ENCODE measurements around the gene TXNDC15. TPM values are rescaled to one million over a fixed set of nuclear protein-coding genes. Genes with fewer than 3 reads are reported as not detected.

Gene TXNDC15
- polyA plus RNA-seq, 1 of the 3 experiments (the other 2 are of a cell fraction), result 112 TPM

GRCh38 chr5:134857401-134857800 is 16.8 kb upstream of the TXNDC15 start:
- no peak overlapping the region for H3K4me2 ChIP-seq
- POLR2A ChIA-PET, result interaction anchor here (0.6 to 0.7 kb wide), 2 partner anchors 16 to 48 kb away, joined by 3 to 4 read pairs; partner anchors contain the start of genes PCBD2 and TXNDC15
- no peaks in the 10 kb centered on the region for H3K9me3 ChIP-seq
- peaks cover 0 to 2% of the 10 kb centered on the region in 2 experiments; a peak in 1 of 4 replicates for H3K4me1 ChIP-seq (ENCODE audit: control insufficient read depth in 1 of 2, insufficient read depth in 2 of 2, low read depth in 1 of 2, low read length in 1 of 2)
- peaks cover 20% of the 10 kb centered on the region; the same call in 1 of the 2 replicates for H4K20me1 ChIP-seq (ENCODE audit: insufficient read depth)
- H3K79me2 ChIP-seq (ENCODE audit: insufficient read depth), result peaks cover 55% of the 10 kb centered on the region
- H3F3A ChIP-seq (replicated peaks; ENCODE audit: insufficient read depth), result peaks cover 18% of the 10 kb centered on the region
- TF ChIP-seq GATA2 (CRISPR knock-in tag; IDR thresholded peaks at IDR 0.05) (no peak), RXRA (IDR thresholded peaks at IDR 0.05; ENCODE audit: borderline replicate concordance, low read depth) (no peak), TEAD4 (IDR thresholded peaks at IDR 0.05; ENCODE audit: borderline replicate concordance, insufficient read depth) (no peak), RAD21 (IDR thresholded peaks at IDR 0.05; ENCODE audit: low read length) (no peak), MEF2A (IDR thresholded peaks at IDR 0.05; ENCODE audit: borderline replicate concordance, low read depth) (no peak), NFIC (IDR thresholded peaks at IDR 0.05; ENCODE audit: borderline replicate concordance) (no peak), GABPA (IDR thresholded peaks at IDR 0.05; ENCODE audit: low read depth) (no peak)
- TF ChIP-seq, protein P1, sequence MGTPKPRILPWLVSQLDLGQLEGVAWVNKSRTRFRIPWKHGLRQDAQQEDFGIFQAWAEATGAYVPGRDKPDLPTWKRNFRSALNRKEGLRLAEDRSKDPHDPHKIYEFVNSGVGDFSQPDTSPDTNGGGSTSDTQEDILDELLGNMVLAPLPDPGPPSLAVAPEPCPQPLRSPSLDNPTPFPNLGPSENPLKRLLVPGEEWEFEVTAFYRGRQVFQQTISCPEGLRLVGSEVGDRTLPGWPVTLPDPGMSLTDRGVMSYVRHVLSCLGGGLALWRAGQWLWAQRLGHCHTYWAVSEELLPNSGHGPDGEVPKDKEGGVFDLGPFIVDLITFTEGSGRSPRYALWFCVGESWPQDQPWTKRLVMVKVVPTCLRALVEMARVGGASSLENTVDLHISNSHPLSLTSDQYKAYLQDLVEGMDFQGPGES (IDR thresholded peaks at IDR 0.05; ENCODE audit: low read depth, low read length), result no peak
- TF ChIP-seq, protein P2, sequence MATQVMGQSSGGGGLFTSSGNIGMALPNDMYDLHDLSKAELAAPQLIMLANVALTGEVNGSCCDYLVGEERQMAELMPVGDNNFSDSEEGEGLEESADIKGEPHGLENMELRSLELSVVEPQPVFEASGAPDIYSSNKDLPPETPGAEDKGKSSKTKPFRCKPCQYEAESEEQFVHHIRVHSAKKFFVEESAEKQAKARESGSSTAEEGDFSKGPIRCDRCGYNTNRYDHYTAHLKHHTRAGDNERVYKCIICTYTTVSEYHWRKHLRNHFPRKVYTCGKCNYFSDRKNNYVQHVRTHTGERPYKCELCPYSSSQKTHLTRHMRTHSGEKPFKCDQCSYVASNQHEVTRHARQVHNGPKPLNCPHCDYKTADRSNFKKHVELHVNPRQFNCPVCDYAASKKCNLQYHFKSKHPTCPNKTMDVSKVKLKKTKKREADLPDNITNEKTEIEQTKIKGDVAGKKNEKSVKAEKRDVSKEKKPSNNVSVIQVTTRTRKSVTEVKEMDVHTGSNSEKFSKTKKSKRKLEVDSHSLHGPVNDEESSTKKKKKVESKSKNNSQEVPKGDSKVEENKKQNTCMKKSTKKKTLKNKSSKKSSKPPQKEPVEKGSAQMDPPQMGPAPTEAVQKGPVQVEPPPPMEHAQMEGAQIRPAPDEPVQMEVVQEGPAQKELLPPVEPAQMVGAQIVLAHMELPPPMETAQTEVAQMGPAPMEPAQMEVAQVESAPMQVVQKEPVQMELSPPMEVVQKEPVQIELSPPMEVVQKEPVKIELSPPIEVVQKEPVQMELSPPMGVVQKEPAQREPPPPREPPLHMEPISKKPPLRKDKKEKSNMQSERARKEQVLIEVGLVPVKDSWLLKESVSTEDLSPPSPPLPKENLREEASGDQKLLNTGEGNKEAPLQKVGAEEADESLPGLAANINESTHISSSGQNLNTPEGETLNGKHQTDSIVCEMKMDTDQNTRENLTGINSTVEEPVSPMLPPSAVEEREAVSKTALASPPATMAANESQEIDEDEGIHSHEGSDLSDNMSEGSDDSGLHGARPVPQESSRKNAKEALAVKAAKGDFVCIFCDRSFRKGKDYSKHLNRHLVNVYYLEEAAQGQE (IDR thresholded peaks at IDR 0.05; ENCODE audit: low read depth, low read length), result no peak
- TF ChIP-seq, protein P3, sequence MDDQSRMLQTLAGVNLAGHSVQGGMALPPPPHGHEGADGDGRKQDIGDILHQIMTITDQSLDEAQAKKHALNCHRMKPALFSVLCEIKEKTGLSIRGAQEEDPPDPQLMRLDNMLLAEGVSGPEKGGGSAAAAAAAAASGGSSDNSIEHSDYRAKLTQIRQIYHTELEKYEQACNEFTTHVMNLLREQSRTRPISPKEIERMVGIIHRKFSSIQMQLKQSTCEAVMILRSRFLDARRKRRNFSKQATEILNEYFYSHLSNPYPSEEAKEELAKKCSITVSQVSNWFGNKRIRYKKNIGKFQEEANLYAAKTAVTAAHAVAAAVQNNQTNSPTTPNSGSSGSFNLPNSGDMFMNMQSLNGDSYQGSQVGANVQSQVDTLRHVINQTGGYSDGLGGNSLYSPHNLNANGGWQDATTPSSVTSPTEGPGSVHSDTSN (IDR thresholded peaks at IDR 0.05), result no peak
- DNase-seq, result no peak
- H3K27ac ChIP-seq (ENCODE audit: low read depth in 2 of 2, low read length in 1 of 2), result no peak overlapping the region
- CTCF ChIA-PET, result no interaction called here
- H3K4me3 ChIP-seq (ENCODE audit: low read depth in 2 of 2, low read length in 1 of 2), result no peak overlapping the region
- no peak overlapping the region for H2AFZ ChIP-seq (ENCODE audit: low read depth)
- WGBS (ENCODE audit: low lambda C conversion rate), result 95% methylated on average over 3 of the region's 3 CpGs
- H3K27me3 ChIP-seq (ENCODE audit: insufficient read depth), result no peaks in the 10 kb centered on the region
- no peaks in the 10 kb centered on the region for H3K9me2 ChIP-seq
- no peak overlapping the region for H3K9ac ChIP-seq
- peaks cover 57 to 75% of the 10 kb centered on the region in 2 experiments for H3K36me3 ChIP-seq (replicated peaks in 1 of 2; ENCODE audit: control insufficient read depth in 1 of 2, insufficient read depth in 2 of 2, low read length in 1 of 2)

DNA sequence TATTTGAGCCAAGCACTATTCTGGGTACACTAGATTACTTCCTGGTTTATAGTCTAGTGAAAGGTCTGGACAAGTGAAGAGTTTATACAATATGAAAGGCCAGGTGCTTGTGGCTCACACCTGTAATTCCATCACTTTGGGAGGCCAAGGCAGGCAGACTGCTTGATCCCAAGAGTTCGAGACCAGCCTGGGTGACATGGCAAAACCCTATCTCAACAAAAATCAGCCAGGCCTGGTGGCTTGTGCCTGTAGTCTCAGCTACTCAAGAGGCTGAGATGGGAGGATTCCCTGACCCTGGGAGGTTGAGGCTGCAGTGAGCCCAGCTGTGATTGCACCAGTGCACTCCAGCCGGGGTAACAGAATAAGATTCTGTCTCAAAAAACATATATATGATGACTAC is 9.5 kb upstream of the TXNDC15 start:
- H3K9me3 ChIP-seq, result no peaks in the 10 kb centered on the region
- 93% methylated on average over 2 of the region's 2 CpGs for WGBS (ENCODE audit: low lambda C conversion rate)

More for the DNA sequence above, 9.5 kb upstream of the TXNDC15 start:
- DNase-seq, result no peak
- H3K36me3 ChIP-seq (replicated peaks in 1 of 2; ENCODE audit: control insufficient read depth in 1 of 2, insufficient read depth in 2 of 2, low read length in 1 of 2), result peaks cover 6 to 18% of the 10 kb centered on the region in 2 experiments
- H4K20me1 ChIP-seq (ENCODE audit: insufficient read depth), result no peaks in the 10 kb centered on the region
- ChIA-PET CTCF (interaction anchor here (1.1 to 1.9 kb wide), 4 partner anchors 9 to 40 kb away, joined by 3 to 5 read pairs (median 4); partner anchors contain the start of gene PCBD2), POLR2A (no interaction called here)
- no peaks in the 10 kb centered on the region for H3K27me3 ChIP-seq (ENCODE audit: insufficient read depth)
- H3K9ac ChIP-seq, result no peak overlapping the region
- H3K9me2 ChIP-seq, result no peaks in the 10 kb centered on the region
- H3K27ac ChIP-seq (ENCODE audit: low read depth in 2 of 2, low read length in 1 of 2), result no peak overlapping the region
- TF ChIP-seq, protein P2 (IDR thresholded peaks at IDR 0.05; ENCODE audit: low read depth, low read length), result no peak
- TF ChIP-seq, protein P4, sequence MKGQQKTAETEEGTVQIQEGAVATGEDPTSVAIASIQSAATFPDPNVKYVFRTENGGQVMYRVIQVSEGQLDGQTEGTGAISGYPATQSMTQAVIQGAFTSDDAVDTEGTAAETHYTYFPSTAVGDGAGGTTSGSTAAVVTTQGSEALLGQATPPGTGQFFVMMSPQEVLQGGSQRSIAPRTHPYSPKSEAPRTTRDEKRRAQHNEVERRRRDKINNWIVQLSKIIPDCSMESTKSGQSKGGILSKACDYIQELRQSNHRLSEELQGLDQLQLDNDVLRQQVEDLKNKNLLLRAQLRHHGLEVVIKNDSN (IDR thresholded peaks at IDR 0.05; ENCODE audit: borderline replicate concordance, low read depth), result no peak
- TF ChIP-seq, protein P3 (IDR thresholded peaks at IDR 0.05), result no peak
- TF ChIP-seq GATA2 (CRISPR knock-in tag; IDR thresholded peaks at IDR 0.05) (no peak), USF2 (IDR thresholded peaks at IDR 0.05; ENCODE audit: borderline replicate concordance, low read depth, low read length) (no peak), POLR2AphosphoS5 (IDR thresholded peaks at IDR 0.05; ENCODE audit: low read depth, low read length) (0 out of 2 replicates have a peak, but pooled peaks have one; percentile 7)
- no peak overlapping the region for H3K4me3 ChIP-seq (ENCODE audit: low read depth in 2 of 2, low read length in 1 of 2)
- no peak overlapping the region for H2AFZ ChIP-seq (ENCODE audit: low read depth)
- H3K4me2 ChIP-seq, result no peak overlapping the region
- H3K79me2 ChIP-seq (ENCODE audit: insufficient read depth), result no peaks in the 10 kb centered on the region
- peaks cover 12% of the 10 kb centered on the region for H3F3A ChIP-seq (replicated peaks; ENCODE audit: insufficient read depth)
- H3K4me1 ChIP-seq (ENCODE audit: control insufficient read depth in 1 of 2, insufficient read depth in 2 of 2, low read depth in 1 of 2, low read length in 1 of 2), result no peaks in the 10 kb centered on the region

All from SK-N-SH (cell line).